Thoracic aorta (tissue), 2 donors: ENCODE results near the gene GPR108. TPM values are rescaled to one million over a fixed set of nuclear protein-coding genes. Genes with fewer than 3 reads are reported as not detected.

ENCODE experiments used
- ATAC-seq: fragments of 150-250 bp; one replicate; pipeline ENCODE4 v1.8.0; 2017; ENCODE audit warnings: low read depth; ENCODE audit not compliant: insufficient number of reproducible peaks, low FRiP score
- DNase-seq: peaks from one replicate; pipeline ENCODE4 v3.0.0-alpha.2; 2020; ENCODE audit warnings: low spot score
- H3K27ac ChIP-seq, 2 donors: fragments of 200-600 bp; sonication (generic); 1 replicate in 1 of 2; 2 replicates in 1 of 2; pipeline ENCODE4 v1.5.1; 2016; ENCODE audit warnings: mild to moderate bottlenecking in 2 of 2, moderate library complexity in 2 of 2
- H3K27me3 ChIP-seq: fragments of 200-600 bp; sonication (generic); replicated peaks from 2 replicates; pipeline ENCODE4 v1.6.0; 2016; ENCODE audit warnings: mild to moderate bottlenecking; ENCODE audit not compliant: insufficient read depth
- H3K36me3 ChIP-seq: fragments of 200-600 bp; sonication (generic); one replicate; pipeline ENCODE4 v1.5.1; 2016
- H3K4me1 ChIP-seq, 2 donors: fragments of 200-600 bp; sonication (generic); 1 replicate in 1 of 2; 2 replicates in 1 of 2; pipeline versions ENCODE4 v1.5.1 to v1.6.0; 2016; ENCODE audit warnings: low read depth in 2 of 2, mild to moderate bottlenecking in 1 of 2; ENCODE audit not compliant: control insufficient read depth in 1 of 2
- H3K4me3 ChIP-seq: fragments of 200-600 bp; sonication (generic); 2 replicates; pipeline ENCODE4 v1.5.1; 2016; ENCODE audit warnings: mild to moderate bottlenecking
- H3K9me3 ChIP-seq: fragments of 200-600 bp; sonication (generic); 2 replicates; pipeline ENCODE4 v1.5.1; 2016
- CTCF ChIP-seq: fragments of 200-600 bp; sonication (generic); IDR thresholded peaks from one replicate; pipeline ENCODE4 v1.5.1; 2019; ENCODE audit warnings: antibody characterized with exemption
- total RNA-seq, 2 donors: library from RNA; depleted of rRNA; stranded (reverse); fragments of >200 nt; gene quantifications; one replicate each; pipeline versions ENCODE4 v1.1.0 to v1.2.3, GENCODE V29; 2016

Gene GPR108
- total RNA-seq, 2 donors from 2014 or later, result 32.2 to 84.2 TPM

- H3K27ac ChIP-seq, result no peak overlapping the region
- TF ChIP-seq CTCF, result no peak
- peaks cover 13% of the 10 kb centered on the region for H3K36me3 ChIP-seq
- ATAC-seq (no peak), DNase-seq (no peak)
- no peak overlapping the region for H3K4me3 ChIP-seq
- peaks cover 6 to 12% of the 10 kb centered on the region in 2 donors for H3K4me1 ChIP-seq
- no peaks in the 10 kb centered on the region for H3K27me3 ChIP-seq
- no peaks in the 10 kb centered on the region for H3K9me3 ChIP-seq
These were observed 6.3 kb downstream of the GPR108 start for GRCh38 chr19:6730941-6731670.

- no peak for TF ChIP-seq CTCF
- Histone ChIP-seq H3K4me1 (peaks cover 0 to 4% of the 10 kb centered on the region in 2 donors), H3K27me3 (no peaks in the 10 kb centered on the region), H3K4me3 (no peak overlapping the region), H3K9me3 (no peaks in the 10 kb centered on the region), H3K27ac (no peak overlapping the region), H3K36me3 (peaks cover 11% of the 10 kb centered on the region)
- no peak for ATAC-seq
- no peak for DNase-seq
These were observed 7.1 kb downstream of the GPR108 start for GRCh38 chr19:6730153-6730804.

- no peaks in the 10 kb centered on the region for H3K27me3 ChIP-seq
- H3K4me1 ChIP-seq, result no peaks in the 10 kb centered on the region
- ATAC-seq, result no peak
- DNase-seq, result no peak
- no peak overlapping the region for H3K4me3 ChIP-seq
- H3K27ac ChIP-seq, result no peak overlapping the region
- peaks cover 8% of the 10 kb centered on the region for H3K36me3 ChIP-seq
- no peaks in the 10 kb centered on the region for H3K9me3 ChIP-seq
- TF ChIP-seq CTCF, result no peak
These were observed 7.7 kb downstream of the GPR108 start for GRCh38 chr19:6729573-6730152.

- Histone ChIP-seq H3K4me1 (peaks cover 0 to under 1% of the 10 kb centered on the region in 2 donors), H3K27me3 (no peaks in the 10 kb centered on the region), H3K27ac (no peak overlapping the region), H3K9me3 (no peaks in the 10 kb centered on the region), H3K4me3 (no peak overlapping the region), H3K36me3 (peaks cover 8% of the 10 kb centered on the region)
- no peak for TF ChIP-seq CTCF
- no peak for DNase-seq
- ATAC-seq, result no peak
These were observed 9.0 kb downstream of the GPR108 start for GRCh38 chr19:6728346-6728745.

- Histone ChIP-seq H3K4me1 (peaks cover 4 to 5% of the 10 kb centered on the region in 2 donors), H3K36me3 (no peaks in the 10 kb centered on the region), H3K27me3 (no peaks in the 10 kb centered on the region), H3K9me3 (no peaks in the 10 kb centered on the region), H3K4me3 (no peak overlapping the region), H3K27ac (no peak overlapping the region)
- no peak for ATAC-seq
- DNase-seq, result no peak
- no peak for TF ChIP-seq CTCF
These were observed 11.7 kb downstream of the GPR108 start for GRCh38 chr19:6725513-6726231.
